ENCODE data around the gene ARMS2. TPM values are rescaled to one million over a fixed set of nuclear protein-coding genes. Genes with fewer than 3 reads are reported as not detected.

The ARMS2 gene
- total RNA-seq, 1 experiment from 2014 or later: not detected

- Histone ChIP-seq H3K9me3 (no peaks in the 10 kb centered on the region), H3K27me3 (no peaks in the 10 kb centered on the region), H3K36me3 (no peaks in the 10 kb centered on the region), H3K4me3 (no peak overlapping the region)
- no peak for DNase-seq
Measured at GRCh38 chr10:122478971-122479370, 24.5 kb downstream of the ARMS2 start.

GRCh38 chr10:122480146-122480833 lies 25.8 kb downstream of the ARMS2 start:
- H3K4me3 ChIP-seq: no peak overlapping the region
- H3K27me3 ChIP-seq: no peaks in the 10 kb centered on the region
- DNase-seq: no peak
- no peaks in the 10 kb centered on the region for H3K9me3 ChIP-seq
- no peaks in the 10 kb centered on the region for H3K36me3 ChIP-seq

- no peaks in the 10 kb centered on the region for H3K36me3 ChIP-seq
- DNase-seq: no peak
- no peaks in the 10 kb centered on the region for H3K9me3 ChIP-seq
- H3K27me3 ChIP-seq: no peaks in the 10 kb centered on the region
- no peak overlapping the region for H3K4me3 ChIP-seq
Measured at GRCh38 chr10:122481296-122482056, 27.0 kb downstream of the ARMS2 start.

- DNase-seq: no peak
- Histone ChIP-seq H3K9me3 (no peaks in the 10 kb centered on the region), H3K36me3 (no peaks in the 10 kb centered on the region), H3K4me3 (no peak overlapping the region), H3K27me3 (no peaks in the 10 kb centered on the region)
Measured at GRCh38 chr10:122484276-122485060, 30.0 kb downstream of the ARMS2 start.

GRCh38 chr10:122485670-122486069 lies 31.2 kb downstream of the ARMS2 start:
- H3K27me3 ChIP-seq: no peaks in the 10 kb centered on the region
- H3K9me3 ChIP-seq: no peaks in the 10 kb centered on the region
- DNase-seq: no peak
- no peak overlapping the region for H3K4me3 ChIP-seq
- H3K36me3 ChIP-seq: no peaks in the 10 kb centered on the region

GRCh38 chr10:122486406-122487080 lies 32.1 kb downstream of the ARMS2 start:
- Histone ChIP-seq H3K4me3 (no peak overlapping the region), H3K27me3 (no peaks in the 10 kb centered on the region), H3K36me3 (no peaks in the 10 kb centered on the region), H3K9me3 (no peaks in the 10 kb centered on the region)
- DNase-seq: no peak

- no peak overlapping the region for H3K4me3 ChIP-seq
- no peaks in the 10 kb centered on the region for H3K9me3 ChIP-seq
- H3K36me3 ChIP-seq: no peaks in the 10 kb centered on the region
- DNase-seq: no peak
- no peaks in the 10 kb centered on the region for H3K27me3 ChIP-seq
Measured at GRCh38 chr10:122487174-122487765, 32.8 kb downstream of the ARMS2 start.

GRCh38 chr10:122490268-122490667 lies 35.8 kb downstream of the ARMS2 start:
- no peak overlapping the region for H3K4me3 ChIP-seq
- H3K36me3 ChIP-seq: no peaks in the 10 kb centered on the region
- H3K27me3 ChIP-seq: no peaks in the 10 kb centered on the region
- H3K9me3 ChIP-seq: no peaks in the 10 kb centered on the region
- DNase-seq: no peak

- no peak for DNase-seq
- no peaks in the 10 kb centered on the region for H3K36me3 ChIP-seq
- no peak overlapping the region for H3K4me3 ChIP-seq
- H3K9me3 ChIP-seq: no peaks in the 10 kb centered on the region
- no peaks in the 10 kb centered on the region for H3K27me3 ChIP-seq
Measured at GRCh38 chr10:122490786-122491680, 36.6 kb downstream of the ARMS2 start.

- no peak for DNase-seq
- no peaks in the 10 kb centered on the region for H3K9me3 ChIP-seq
- H3K4me3 ChIP-seq: no peak overlapping the region
- no peaks in the 10 kb centered on the region for H3K36me3 ChIP-seq
- no peaks in the 10 kb centered on the region for H3K27me3 ChIP-seq
Measured at GRCh38 chr10:122492006-122492405, 37.6 kb downstream of the ARMS2 start.

GRCh38 chr10:122492999-122493481 lies 38.6 kb downstream of the ARMS2 start:
- H3K27me3 ChIP-seq: no peaks in the 10 kb centered on the region
- H3K4me3 ChIP-seq: no peak overlapping the region
- no peaks in the 10 kb centered on the region for H3K36me3 ChIP-seq
- no peaks in the 10 kb centered on the region for H3K9me3 ChIP-seq
- DNase-seq: peak; percentile 70

- DNase-seq: no peak
- no peak overlapping the region for H3K4me3 ChIP-seq
- no peaks in the 10 kb centered on the region for H3K27me3 ChIP-seq
- no peaks in the 10 kb centered on the region for H3K36me3 ChIP-seq
- H3K9me3 ChIP-seq: no peaks in the 10 kb centered on the region
Measured at GRCh38 chr10:122493761-122494160, 39.3 kb downstream of the ARMS2 start.

GRCh38 chr10:122494173-122494820 lies 39.8 kb downstream of the ARMS2 start:
- Histone ChIP-seq H3K36me3 (no peaks in the 10 kb centered on the region), H3K4me3 (peak overlapping the region; percentile 26), H3K9me3 (no peaks in the 10 kb centered on the region), H3K27me3 (no peaks in the 10 kb centered on the region)
- DNase-seq: no peak

- Histone ChIP-seq H3K36me3 (no peaks in the 10 kb centered on the region), H3K4me3 (peak overlapping the region; percentile 26), H3K9me3 (no peaks in the 10 kb centered on the region), H3K27me3 (no peaks in the 10 kb centered on the region)
- peak; percentile 97 for DNase-seq
Measured at GRCh38 chr10:122494833-122495232, 40.4 kb downstream of the ARMS2 start.

Data from MG63 (cell line).